Ishikawa (cell line): ENCODE results near the gene PYHIN1.

Experiments used
- CEBPB ChIP-seq: IDR thresholded peaks from 2 replicates; pipeline ENCODE4 v1.6.1; 2012
- CREB1 ChIP-seq: IDR thresholded peaks from 2 replicates; pipeline ENCODE4 v1.6.1; 2012; ENCODE audit warnings: low read depth
- EGR1 ChIP-seq: IDR thresholded peaks from 2 replicates; pipeline ENCODE4 v1.6.1; 2012
- EP300 ChIP-seq: IDR thresholded peaks from 2 replicates; pipeline ENCODE4 v1.6.1; 2012; ENCODE audit warnings: borderline replicate concordance
- FOXM1 ChIP-seq: IDR thresholded peaks from 2 replicates; pipeline ENCODE4 v1.6.1; 2012; ENCODE audit warnings: low read depth, borderline replicate concordance
- NFIC ChIP-seq: IDR thresholded peaks from 2 replicates; pipeline ENCODE4 v1.6.1; 2012
- RAD21 ChIP-seq: IDR thresholded peaks from 2 replicates; pipeline ENCODE4 v1.6.1; 2012; ENCODE audit warnings: low read depth
- TAF1 ChIP-seq: IDR thresholded peaks from 2 replicates; pipeline ENCODE4 v1.6.1; 2012; ENCODE audit warnings: low read depth, mild to moderate bottlenecking
- TCF12 ChIP-seq: IDR thresholded peaks from 2 replicates; pipeline ENCODE4 v1.6.1; 2012; ENCODE audit warnings: low read depth
- TEAD4 ChIP-seq: IDR thresholded peaks from 2 replicates; pipeline ENCODE4 v1.6.1; 2012
- YY1 ChIP-seq: IDR thresholded peaks from 2 replicates; pipeline ENCODE4 v1.6.1; 2012; ENCODE audit warnings: low read depth
- ZBTB7A ChIP-seq: IDR thresholded peaks from 2 replicates; pipeline ENCODE4 v1.6.1; 2012; ENCODE audit warnings: low read depth
- TF ChIP-seq, protein P1 (sequence below): IDR thresholded peaks from 2 replicates; pipeline ENCODE4 v1.6.1; 2012; ENCODE audit warnings: low read depth, mild to moderate bottlenecking
- TF ChIP-seq, protein P2 (sequence below): IDR thresholded peaks from 2 replicates; pipeline ENCODE4 v1.6.1; 2012
- TF ChIP-seq, protein P3 (sequence below): IDR thresholded peaks from 2 replicates; pipeline ENCODE4 v1.6.1; 2012

The PYHIN1 gene

DNA sequence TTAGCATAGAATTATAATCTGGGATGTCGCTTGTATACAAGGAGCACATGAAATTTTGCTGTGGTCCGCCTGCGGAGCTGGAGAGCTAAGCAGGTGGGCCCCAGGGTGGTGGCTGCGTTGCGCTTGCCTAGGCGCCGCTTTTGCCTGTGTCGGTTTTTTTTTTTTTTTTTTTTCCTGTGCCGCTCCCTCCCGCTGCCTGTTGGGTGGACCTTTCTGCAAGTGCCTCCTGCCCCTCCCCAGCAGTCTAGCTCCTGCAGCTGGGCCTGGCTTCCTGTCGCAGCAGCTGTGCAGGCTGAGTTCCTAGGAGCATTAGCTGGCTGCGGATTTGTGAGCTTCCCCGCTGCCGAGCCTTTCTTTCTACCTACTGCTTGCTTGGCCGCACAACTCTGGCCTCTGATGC lies 20.6 kb downstream of the PYHIN1 start:
- TF ChIP-seq, protein P1, sequence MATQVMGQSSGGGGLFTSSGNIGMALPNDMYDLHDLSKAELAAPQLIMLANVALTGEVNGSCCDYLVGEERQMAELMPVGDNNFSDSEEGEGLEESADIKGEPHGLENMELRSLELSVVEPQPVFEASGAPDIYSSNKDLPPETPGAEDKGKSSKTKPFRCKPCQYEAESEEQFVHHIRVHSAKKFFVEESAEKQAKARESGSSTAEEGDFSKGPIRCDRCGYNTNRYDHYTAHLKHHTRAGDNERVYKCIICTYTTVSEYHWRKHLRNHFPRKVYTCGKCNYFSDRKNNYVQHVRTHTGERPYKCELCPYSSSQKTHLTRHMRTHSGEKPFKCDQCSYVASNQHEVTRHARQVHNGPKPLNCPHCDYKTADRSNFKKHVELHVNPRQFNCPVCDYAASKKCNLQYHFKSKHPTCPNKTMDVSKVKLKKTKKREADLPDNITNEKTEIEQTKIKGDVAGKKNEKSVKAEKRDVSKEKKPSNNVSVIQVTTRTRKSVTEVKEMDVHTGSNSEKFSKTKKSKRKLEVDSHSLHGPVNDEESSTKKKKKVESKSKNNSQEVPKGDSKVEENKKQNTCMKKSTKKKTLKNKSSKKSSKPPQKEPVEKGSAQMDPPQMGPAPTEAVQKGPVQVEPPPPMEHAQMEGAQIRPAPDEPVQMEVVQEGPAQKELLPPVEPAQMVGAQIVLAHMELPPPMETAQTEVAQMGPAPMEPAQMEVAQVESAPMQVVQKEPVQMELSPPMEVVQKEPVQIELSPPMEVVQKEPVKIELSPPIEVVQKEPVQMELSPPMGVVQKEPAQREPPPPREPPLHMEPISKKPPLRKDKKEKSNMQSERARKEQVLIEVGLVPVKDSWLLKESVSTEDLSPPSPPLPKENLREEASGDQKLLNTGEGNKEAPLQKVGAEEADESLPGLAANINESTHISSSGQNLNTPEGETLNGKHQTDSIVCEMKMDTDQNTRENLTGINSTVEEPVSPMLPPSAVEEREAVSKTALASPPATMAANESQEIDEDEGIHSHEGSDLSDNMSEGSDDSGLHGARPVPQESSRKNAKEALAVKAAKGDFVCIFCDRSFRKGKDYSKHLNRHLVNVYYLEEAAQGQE: no peak
- TF ChIP-seq, protein P2, sequence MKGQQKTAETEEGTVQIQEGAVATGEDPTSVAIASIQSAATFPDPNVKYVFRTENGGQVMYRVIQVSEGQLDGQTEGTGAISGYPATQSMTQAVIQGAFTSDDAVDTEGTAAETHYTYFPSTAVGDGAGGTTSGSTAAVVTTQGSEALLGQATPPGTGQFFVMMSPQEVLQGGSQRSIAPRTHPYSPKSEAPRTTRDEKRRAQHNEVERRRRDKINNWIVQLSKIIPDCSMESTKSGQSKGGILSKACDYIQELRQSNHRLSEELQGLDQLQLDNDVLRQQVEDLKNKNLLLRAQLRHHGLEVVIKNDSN: no peak
- TF ChIP-seq CREB1 (no peak), TCF12 (no peak), TEAD4 (no peak), NFIC (no peak), TAF1 (no peak), EGR1 (no peak), RAD21 (no peak), ZBTB7A (no peak), YY1 (no peak), CEBPB (no peak)

DNA sequence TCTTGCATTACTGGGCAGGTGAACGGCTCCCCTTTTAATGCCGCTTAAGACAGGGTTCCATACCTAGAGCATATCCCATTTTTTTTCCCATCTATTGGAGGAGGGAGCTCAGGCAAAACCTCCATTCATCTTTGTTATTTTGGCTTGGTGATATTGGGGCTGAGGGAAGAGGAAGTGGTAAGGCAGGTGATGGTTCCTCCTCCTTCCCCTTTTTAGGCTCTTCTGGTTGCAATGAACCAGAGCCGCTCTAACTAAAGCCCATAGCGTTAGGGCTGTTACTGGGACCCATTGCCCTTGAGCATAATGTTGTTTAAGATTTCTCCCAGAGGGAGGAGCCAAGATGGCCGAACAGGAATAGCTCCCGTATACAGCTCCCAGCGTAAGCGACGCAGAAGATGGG lies 21.1 kb downstream of the PYHIN1 start:
- TF ChIP-seq ZBTB7A (no peak), NFIC (no peak), CEBPB (no peak), TEAD4 (no peak), EGR1 (no peak), YY1 (no peak), EP300 (no peak), RAD21 (no peak), TCF12 (no peak), TAF1 (no peak), CREB1 (no peak)
- TF ChIP-seq, protein P1: no peak
- TF ChIP-seq, protein P3, sequence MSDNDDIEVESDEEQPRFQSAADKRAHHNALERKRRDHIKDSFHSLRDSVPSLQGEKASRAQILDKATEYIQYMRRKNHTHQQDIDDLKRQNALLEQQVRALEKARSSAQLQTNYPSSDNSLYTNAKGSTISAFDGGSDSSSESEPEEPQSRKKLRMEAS: no peak

DNA sequence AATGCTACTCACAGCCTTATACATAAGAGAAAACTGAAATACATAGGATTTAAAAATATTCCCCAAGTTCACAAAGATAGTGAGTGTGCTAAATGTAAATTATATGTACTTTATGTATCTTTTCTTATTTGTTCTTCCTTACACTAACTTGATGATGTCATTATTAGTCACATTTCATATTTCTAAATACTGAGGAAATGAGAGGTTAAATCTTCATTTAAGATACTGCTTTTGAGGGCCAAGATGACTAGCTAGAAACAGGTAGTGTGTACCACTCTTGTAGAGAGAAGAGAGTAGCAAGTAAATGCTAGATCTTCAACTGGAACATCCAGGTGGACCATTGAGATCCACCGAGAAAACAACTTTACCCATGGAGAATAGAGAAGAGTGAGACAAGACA lies 29.8 kb downstream of the PYHIN1 start:
- TF ChIP-seq CEBPB: no peak
- TF ChIP-seq YY1: no peak
- TF ChIP-seq FOXM1: no peak

DNA sequence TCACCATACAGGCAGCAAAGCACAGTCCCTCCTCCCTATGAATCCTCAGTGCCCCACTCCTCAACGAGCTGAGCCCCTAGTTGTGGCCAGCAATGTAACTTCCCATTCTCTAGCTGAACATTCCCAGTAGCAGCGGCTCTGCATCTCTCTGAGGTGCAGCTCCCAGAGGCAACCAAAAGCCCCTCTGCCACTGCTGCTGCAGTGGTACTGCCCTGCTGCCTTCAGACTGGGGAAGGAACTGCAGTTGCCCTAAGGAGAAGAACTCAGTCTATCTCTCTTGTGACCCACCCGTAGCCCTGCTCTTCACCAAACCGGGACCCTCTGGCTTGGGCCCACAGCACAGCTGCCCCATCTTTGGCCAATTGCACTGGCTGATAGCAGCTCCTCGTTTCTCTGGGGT lies 31.6 kb downstream of the PYHIN1 start:
- TF ChIP-seq, protein P3: no peak
- no peak for TF ChIP-seq RAD21
- TF ChIP-seq CREB1: no peak
- no peak for TF ChIP-seq CEBPB
- TF ChIP-seq ZBTB7A: no peak
- no peak for TF ChIP-seq FOXM1
- no peak for TF ChIP-seq EGR1
- TF ChIP-seq TCF12: no peak
- no peak for TF ChIP-seq NFIC
- TF ChIP-seq TEAD4: no peak
- TF ChIP-seq TAF1: no peak
- no peak for TF ChIP-seq EP300

DNA sequence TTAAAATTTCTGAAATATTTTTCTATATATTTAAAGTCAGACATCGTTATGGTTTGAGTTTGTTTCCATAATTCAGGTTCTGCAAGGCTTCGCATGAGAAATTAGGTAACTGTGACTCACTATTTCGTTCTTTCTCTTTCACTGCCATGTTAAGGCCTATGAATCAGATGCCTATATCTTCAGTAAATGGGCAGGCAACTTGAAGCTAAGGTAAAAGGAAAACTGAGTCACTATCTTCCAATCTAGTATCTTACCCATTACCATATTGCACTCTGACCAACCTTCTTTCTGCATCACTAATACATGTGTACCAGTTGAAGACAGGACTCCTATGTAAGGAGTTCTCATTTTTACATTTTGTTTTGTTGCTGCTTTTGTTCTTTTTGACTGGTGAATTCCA lies 37.8 kb downstream of the PYHIN1 start:
- no peak for TF ChIP-seq NFIC
- TF ChIP-seq FOXM1: no peak
- TF ChIP-seq EP300: no peak
- TF ChIP-seq RAD21: no peak
- TF ChIP-seq TAF1: no peak
- TF ChIP-seq, protein P3: no peak
- TF ChIP-seq TEAD4: no peak
- no peak for TF ChIP-seq CREB1
- TF ChIP-seq CEBPB: no peak
- no peak for TF ChIP-seq ZBTB7A
- no peak for TF ChIP-seq TCF12
- TF ChIP-seq, protein P2: no peak
- TF ChIP-seq YY1: no peak
- TF ChIP-seq EGR1: no peak
- TF ChIP-seq, protein P1: no peak
